Measurements from ENCODE around the gene NANS. TPM values are rescaled to one million over a fixed set of nuclear protein-coding genes. Genes with fewer than 3 reads are reported as not detected.
"Not testable (repeated sequence)": the region's sequence is repeated elsewhere in the genome, so short reads cannot be mapped to it uniquely, and the experiment has no call there.

NANS gene
- total RNA-seq, 2 experiments from 2014 or later: 38.3 to 40.2 TPM

- POLR2A ChIA-PET, CTCF ChIA-PET: not testable (repeated sequence)
Observed at GRCh38 chr9:98090674-98091073, 34.1 kb downstream of the NANS start.

- CTCF ChIA-PET: interaction anchor here (2.1 kb wide), 1 partner anchor 10 kb away, joined by 4 read pairs; no protein-coding TSS in a partner anchor
- POLR2A ChIA-PET: no interaction called here
Observed at GRCh38 chr9:98091735-98092612, 35.4 kb downstream of the NANS start.

- POLR2A ChIA-PET: no interaction called here
- CTCF ChIA-PET: interaction anchor here (2.1 kb wide), 1 partner anchor 11 kb away, joined by 4 read pairs; no protein-coding TSS in a partner anchor
Observed at GRCh38 chr9:98092613-98092931, 36.0 kb downstream of the NANS start.

- POLR2A ChIA-PET: interaction anchor here (1.2 kb wide), 1 partner anchor 25 kb away, joined by 4 read pairs; the partner anchor contains the start of gene TRIM14
Observed at GRCh38 chr9:98094316-98094715, 37.8 kb downstream of the NANS start.

GRCh38 chr9:98094851-98095250, 38.3 kb downstream of the NANS start:
- CTCF ChIA-PET: interaction anchor here (0.6 kb wide), 1 partner anchor 244 kb away, joined by 3 read pairs; no protein-coding TSS in a partner anchor
- POLR2A ChIA-PET: interaction anchor here (1.2 kb wide), 1 partner anchor 24 kb away, joined by 4 read pairs; the partner anchor contains the start of gene TRIM14

More at GRCh38 chr9:98094316-98094715, 37.8 kb downstream of the NANS start:
- CTCF ChIA-PET: interaction anchor here (1.0 to 1.5 kb wide), 2 partner anchors 24 to 111 kb away, joined by 3 read pairs; partner anchors contain the start of gene ANP32B

GRCh38 chr9:98095401-98095800, 38.9 kb downstream of the NANS start:
- CTCF ChIA-PET: interaction anchor here (0.6 kb wide), 1 partner anchor 244 kb away, joined by 3 read pairs; no protein-coding TSS in a partner anchor
- POLR2A ChIA-PET: no interaction called here

- CTCF ChIA-PET: interaction anchor here (0.5 to 0.7 kb wide), 2 partner anchors 15 to 22 kb away, joined by 3 read pairs; no protein-coding TSS in a partner anchor
Observed at GRCh38 chr9:98096091-98096490, 39.6 kb downstream of the NANS start.

GRCh38 chr9:98097836-98098235, 41.3 kb downstream of the NANS start:
- ChIA-PET CTCF (interaction anchor here (1.1 to 1.6 kb wide), 2 partner anchors 11 to 21 kb away, joined by 3 to 7 read pairs; partner anchors contain the start of gene TRIM14), POLR2A (interaction anchor here (0.8 kb wide), 1 partner anchor 21 kb away, joined by 3 read pairs; the partner anchor contains the start of gene TRIM14)

More at GRCh38 chr9:98096091-98096490, 39.6 kb downstream of the NANS start:
- POLR2A ChIA-PET: no interaction called here

- POLR2A ChIA-PET: no interaction called here
- CTCF ChIA-PET: no interaction called here
Observed at GRCh38 chr9:98099346-98099745, 42.8 kb downstream of the NANS start.

- POLR2A ChIA-PET: interaction anchor here (0.5 kb wide), 1 partner anchor 97 kb away, joined by 6 read pairs; no protein-coding TSS in a partner anchor
- CTCF ChIA-PET: interaction anchor here (2.5 kb wide), 1 partner anchor 19 kb away, joined by 17 read pairs; the partner anchor contains the start of gene TRIM14
Observed at GRCh38 chr9:98099898-98100297, 43.4 kb downstream of the NANS start.

- CTCF ChIA-PET: interaction anchor here (2.5 kb wide), 1 partner anchor 19 kb away, joined by 17 read pairs; the partner anchor contains the start of gene TRIM14
- POLR2A ChIA-PET: interaction anchor here (0.5 kb wide), 1 partner anchor 97 kb away, joined by 6 read pairs; no protein-coding TSS in a partner anchor
Observed at GRCh38 chr9:98100456-98100855, 43.9 kb downstream of the NANS start.

- ChIA-PET CTCF (interaction anchor here (0.7 to 2.5 kb wide), 6 partner anchors 10 to 155 kb away, joined by 3 to 17 read pairs (median 5); partner anchors contain the start of gene TRIM14), POLR2A (interaction anchor here (1.4 to 3.5 kb wide), 2 partner anchors 18 to 44 kb away, joined by 4 to 26 read pairs; partner anchors contain the start of gene TRIM14)
Observed at GRCh38 chr9:98101416-98101815, 44.9 kb downstream of the NANS start.

GRCh38 chr9:98101868-98102273, 45.3 kb downstream of the NANS start:
- POLR2A ChIA-PET: interaction anchor here (0.6 to 3.5 kb wide), 5 partner anchors 17 to 425 kb away, joined by 3 to 26 read pairs (median 7); partner anchors contain the start of genes TBC1D2 and TRIM14

GRCh38 chr9:98104445-98104881, 47.9 kb downstream of the NANS start:
- CTCF ChIA-PET: interaction anchor here (1.1 kb wide), 1 partner anchor 89 kb away, joined by 3 read pairs; no protein-coding TSS in a partner anchor
- POLR2A ChIA-PET: interaction anchor here (3.5 kb wide), 1 partner anchor 15 kb away, joined by 26 read pairs; the partner anchor contains the start of gene TRIM14

More at GRCh38 chr9:98101868-98102273, 45.3 kb downstream of the NANS start:
- CTCF ChIA-PET: interaction anchor here (0.7 to 2.5 kb wide), 6 partner anchors 9 to 154 kb away, joined by 3 to 17 read pairs (median 5); partner anchors contain the start of gene TRIM14

GRCh38 chr9:98105006-98105405, 48.5 kb downstream of the NANS start:
- ChIA-PET POLR2A (interaction anchor here (1.2 kb wide), 1 partner anchor 14 kb away, joined by 3 read pairs; the partner anchor contains the start of gene TRIM14), CTCF (interaction anchor here (1.4 to 1.6 kb wide), 2 partner anchors 11 to 31 kb away, joined by 3 read pairs; no protein-coding TSS in a partner anchor)

GRCh38 chr9:98107926-98108325, 51.4 kb downstream of the NANS start:
- ChIA-PET CTCF (interaction anchor here (0.5 to 1.7 kb wide), 4 partner anchors 10 to 681 kb away, joined by 3 to 7 read pairs (median 3); partner anchors contain the start of gene ANP32B), POLR2A (interaction anchor here (0.8 kb wide), 1 partner anchor 49 kb away, joined by 4 read pairs; no protein-coding TSS in a partner anchor)

GRCh38 chr9:98108531-98109031, 52.0 kb downstream of the NANS start:
- POLR2A ChIA-PET: interaction anchor here (0.7 to 0.8 kb wide), 2 partner anchors 50 to 171 kb away, joined by 4 to 5 read pairs; no protein-coding TSS in a partner anchor
- CTCF ChIA-PET: interaction anchor here (0.5 to 1.7 kb wide), 5 partner anchors 11 to 680 kb away, joined by 3 to 7 read pairs (median 3); partner anchors contain the start of gene ANP32B

GRCh38 chr9:98109052-98109451, 52.5 kb downstream of the NANS start:
- ChIA-PET CTCF (interaction anchor here (0.5 to 1.7 kb wide), 4 partner anchors 11 to 150 kb away, joined by 3 to 7 read pairs (median 3); no protein-coding TSS in a partner anchor), POLR2A (interaction anchor here (0.7 kb wide), 1 partner anchor 171 kb away, joined by 5 read pairs; no protein-coding TSS in a partner anchor)
